ENCODE measurements around the gene CACNA1D. TPM values are rescaled to one million over a fixed set of nuclear protein-coding genes. Genes with fewer than 3 reads are reported as not detected.

The CACNA1D gene
- total and polyA plus RNA-seq, 9 of the 15 experiments (the other 6 are each of a cell fraction or from before 2014, with no cell fraction given) = 0.29 TPM; not detected in 8

- no TSS peak for BruUV-seq (replicated peaks)
- H3K27ac ChIP-seq (ENCODE audit: extremely low read depth, low read depth, low read length) = no peak overlapping the region
- TF ChIP-seq SNIP1 (IDR thresholded peaks at IDR 0.05; ENCODE audit: low read depth) = no peak
- TF ChIP-seq KLF6 (CRISPR knock-in tag; IDR thresholded peaks at IDR 0.05; ENCODE audit: borderline replicate concordance) = no peak
- TF ChIP-seq DACH1 (IDR thresholded peaks at IDR 0.05; ENCODE audit: partially characterized antibody) = no peak
- peak; percentile 69 for TF ChIP-seq MAFF (IDR thresholded peaks at IDR 0.05; ENCODE audit: low read length)
- TF ChIP-seq TAF15 (IDR thresholded peaks at IDR 0.05; ENCODE audit: low read depth, low read length) = no peak
- TF ChIP-seq SRSF1 (IDR thresholded peaks at IDR 0.05; ENCODE audit: low read depth, low read length) = no peak
- peak; percentile 78 for TF ChIP-seq ZNF316 (IDR thresholded peaks at IDR 0.05)
- TF ChIP-seq MAFG (tag; conservative IDR thresholded peaks at IDR 0.05) = peak; percentile 62
- no peak for TF ChIP-seq FOXK1 (CRISPR knock-in tag; IDR thresholded peaks at IDR 0.05; ENCODE audit: borderline replicate concordance)
- TF ChIP-seq MAFK (IDR thresholded peaks at IDR 0.05; ENCODE audit: low read length) = peak; percentile 64
- peak; percentile 56 for TF ChIP-seq C11orf30 (IDR thresholded peaks at IDR 0.05; ENCODE audit: low read depth)
- H3K4me1 ChIP-seq (replicated peaks in 1 of 2; ENCODE audit: control insufficient read depth in 2 of 2, insufficient read depth in 2 of 2, low read length in 2 of 2) = no peaks in the 10 kb centered on the region
- 0% methylated on average over 11 of the region's 12 CpGs for WGBS (ENCODE audit: insufficient coverage, low coverage, missing lambda C conversion rate)
- H3K27me3 ChIP-seq (ENCODE audit: control insufficient read depth in 2 of 2, insufficient read depth in 2 of 2, low read length in 2 of 2) = peaks cover 0 to 7% of the 10 kb centered on the region in 2 experiments; a peak in 1 of 5 replicates
- H3K4me3 ChIP-seq = no peak overlapping the region
- H2AFZ ChIP-seq (ENCODE audit: low read depth, low read length) = no peak overlapping the region
- H3K9me1 ChIP-seq (ENCODE audit: control insufficient read depth, insufficient read depth, low read length) = no peaks in the 10 kb centered on the region
- intact Hi-C loops (cut with micrococcal nuclease) (no loop called here), in situ Hi-C loops (cut with MboI) (no loop called here)
- no peak overlapping the region for H3K9ac ChIP-seq (ENCODE audit: insufficient read depth in 1 of 2, low read depth in 2 of 2, low read length in 2 of 2)
- H3K36me3 ChIP-seq (ENCODE audit: control insufficient read depth, insufficient read depth, low read length) = no peaks in the 10 kb centered on the region
- CTCF ChIA-PET (ENCODE audit: low intra/inter-chr PET ratio) = no interaction called here
- no peaks in the 10 kb centered on the region for H3K79me2 ChIP-seq (ENCODE audit: control insufficient read depth, insufficient read depth, low read length)
- DNase-seq (ENCODE audit: extremely low read depth in 1 of 4, low spot score in 3 of 4) (no peak), FAIRE-seq (no peak), ATAC-seq (no peak)
- H3K4me2 ChIP-seq (ENCODE audit: insufficient read depth, low read length) = no peak overlapping the region
- POLR2A ChIA-PET = interaction anchor here (0.6 kb wide), 1 partner anchor 23 kb away, joined by 3 read pairs; no protein-coding TSS in a partner anchor
- no peaks in the 10 kb centered on the region for H4K20me1 ChIP-seq (replicated peaks; ENCODE audit: control insufficient read depth, insufficient read depth, low read length)
- no peaks in the 10 kb centered on the region for H3K9me3 ChIP-seq (replicated peaks; ENCODE audit: control insufficient read depth, insufficient read depth, low read depth, low read length)
Observed at GRCh38 chr3:53665608-53666425, 171.4 kb downstream of the CACNA1D start.

Data from K562 (cell line).